ENCODE measurements around the gene PGAM1. TPM values are rescaled to one million over a fixed set of nuclear protein-coding genes. Genes with fewer than 3 reads are reported as not detected.

PGAM1 gene
- total and polyA plus RNA-seq, 2 of the 13 experiments (the other 11 are each of a cell fraction or from before 2014, with no cell fraction given), result 354 to 483 TPM

DNA sequence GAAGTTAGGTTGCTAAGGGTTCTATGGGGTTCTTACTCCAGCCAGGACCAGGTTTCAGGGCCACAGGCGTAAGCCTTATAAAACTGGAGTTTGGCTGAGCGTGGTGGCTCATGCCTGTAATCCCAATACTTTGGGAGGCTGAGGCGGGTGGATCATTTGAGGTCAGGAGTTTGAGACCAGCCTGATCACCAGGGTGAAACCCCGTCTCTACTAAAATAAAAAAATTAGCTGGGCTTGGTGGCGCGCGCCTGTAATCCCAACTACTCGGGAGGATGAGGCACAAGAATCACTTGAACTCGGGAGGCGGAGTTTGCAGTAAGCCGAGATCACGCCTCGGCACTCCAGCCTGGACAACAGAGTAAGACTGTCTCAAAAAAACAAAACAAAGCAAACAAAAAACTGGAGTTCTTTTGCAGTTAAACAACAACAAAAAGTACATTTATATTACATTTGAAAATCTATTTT is 24.5 kb upstream of the PGAM1 start (continued):
- no peak for TF ChIP-seq DZIP1 (CRISPR knock-in tag; IDR thresholded peaks at IDR 0.05)
- no peak for TF ChIP-seq MTF1 (CRISPR knock-in tag; IDR thresholded peaks at IDR 0.05)
- no peak for TF ChIP-seq SP4 (CRISPR knock-in tag; IDR thresholded peaks at IDR 0.05)
- no peak for TF ChIP-seq AKAP8 (CRISPR knock-in tag; IDR thresholded peaks at IDR 0.05)
- TF ChIP-seq, protein P1, sequence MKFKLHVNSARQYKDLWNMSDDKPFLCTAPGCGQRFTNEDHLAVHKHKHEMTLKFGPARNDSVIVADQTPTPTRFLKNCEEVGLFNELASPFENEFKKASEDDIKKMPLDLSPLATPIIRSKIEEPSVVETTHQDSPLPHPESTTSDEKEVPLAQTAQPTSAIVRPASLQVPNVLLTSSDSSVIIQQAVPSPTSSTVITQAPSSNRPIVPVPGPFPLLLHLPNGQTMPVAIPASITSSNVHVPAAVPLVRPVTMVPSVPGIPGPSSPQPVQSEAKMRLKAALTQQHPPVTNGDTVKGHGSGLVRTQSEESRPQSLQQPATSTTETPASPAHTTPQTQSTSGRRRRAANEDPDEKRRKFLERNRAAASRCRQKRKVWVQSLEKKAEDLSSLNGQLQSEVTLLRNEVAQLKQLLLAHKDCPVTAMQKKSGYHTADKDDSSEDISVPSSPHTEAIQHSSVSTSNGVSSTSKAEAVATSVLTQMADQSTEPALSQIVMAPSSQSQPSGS (CRISPR knock-in tag; IDR thresholded peaks at IDR 0.05), result no peak
- TF ChIP-seq, protein P2, sequence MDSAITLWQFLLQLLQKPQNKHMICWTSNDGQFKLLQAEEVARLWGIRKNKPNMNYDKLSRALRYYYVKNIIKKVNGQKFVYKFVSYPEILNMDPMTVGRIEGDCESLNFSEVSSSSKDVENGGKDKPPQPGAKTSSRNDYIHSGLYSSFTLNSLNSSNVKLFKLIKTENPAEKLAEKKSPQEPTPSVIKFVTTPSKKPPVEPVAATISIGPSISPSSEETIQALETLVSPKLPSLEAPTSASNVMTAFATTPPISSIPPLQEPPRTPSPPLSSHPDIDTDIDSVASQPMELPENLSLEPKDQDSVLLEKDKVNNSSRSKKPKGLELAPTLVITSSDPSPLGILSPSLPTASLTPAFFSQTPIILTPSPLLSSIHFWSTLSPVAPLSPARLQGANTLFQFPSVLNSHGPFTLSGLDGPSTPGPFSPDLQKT (CRISPR knock-in tag; IDR thresholded peaks at IDR 0.05; ENCODE audit: borderline replicate concordance), result no peak
- TF ChIP-seq ZNF781 (CRISPR knock-in tag; IDR thresholded peaks at IDR 0.05; ENCODE audit: borderline replicate concordance, not compliant biosample characterization), result no peak
- no peak for TF ChIP-seq ZNF562 (CRISPR knock-in tag; IDR thresholded peaks at IDR 0.05; ENCODE audit: borderline replicate concordance)
- no peak for TF ChIP-seq LCORL (IDR thresholded peaks at IDR 0.05)
- TF ChIP-seq LCORL (CRISPR knock-in tag; IDR thresholded peaks at IDR 0.05), result no peak
- TF ChIP-seq ZFP41 (CRISPR knock-in tag; IDR thresholded peaks at IDR 0.05; ENCODE audit: borderline replicate concordance), result no peak
- TF ChIP-seq MEIS2 (CRISPR knock-in tag; IDR thresholded peaks at IDR 0.05), result no peak
- TF ChIP-seq, protein P3, sequence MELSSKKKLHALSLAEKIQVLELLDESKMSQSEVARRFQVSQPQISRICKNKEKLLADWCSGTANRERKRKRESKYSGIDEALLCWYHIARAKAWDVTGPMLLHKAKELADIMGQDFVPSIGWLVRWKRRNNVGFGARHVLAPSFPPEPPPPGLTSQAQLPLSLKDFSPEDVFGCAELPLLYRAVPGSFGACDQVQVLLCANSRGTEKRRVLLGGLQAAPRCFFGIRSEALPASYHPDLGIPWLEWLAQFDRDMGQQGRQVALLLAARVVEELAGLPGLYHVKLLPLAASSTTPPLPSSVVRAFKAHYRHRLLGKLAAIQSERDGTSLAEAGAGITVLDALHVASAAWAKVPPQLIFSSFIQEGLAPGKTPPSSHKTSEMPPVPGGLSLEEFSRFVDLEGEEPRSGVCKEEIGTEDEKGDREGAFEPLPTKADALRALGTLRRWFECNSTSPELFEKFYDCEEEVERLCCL (CRISPR knock-in tag; IDR thresholded peaks at IDR 0.05; ENCODE audit: borderline replicate concordance), result no peak
- no peak for TF ChIP-seq ZNF777 (CRISPR knock-in tag; IDR thresholded peaks at IDR 0.05)
- TF ChIP-seq KLF6 (CRISPR knock-in tag; IDR thresholded peaks at IDR 0.05), result no peak
- no peak for TF ChIP-seq PHF5A (CRISPR knock-in tag; IDR thresholded peaks at IDR 0.05; ENCODE audit: low read depth, unreplicated experiment)
- TF ChIP-seq ZNF274 (CRISPR knock-in tag; IDR thresholded peaks at IDR 0.05), result no peak

Measured in HepG2 (cell line).